HG02884 (cell line): ENCODE data around the gene NRG2.

Source experiments
- ATAC-seq: cut with Tn5 transposase; IDR thresholded peaks from one replicate; pipeline ENCODE4 v1.9.1; 2021; ENCODE audit warnings: mild to moderate bottlenecking, moderate library complexity; ENCODE audit not compliant: unreplicated experiment

Gene NRG2

GRCh38 chr5:139844472-139845145 lies 198.5 kb downstream of the NRG2 start:
- peak; percentile 41 for ATAC-seq

- ATAC-seq, result no peak
These were observed 199.1 kb downstream of the NRG2 start for GRCh38 chr5:139843991-139844390.

- no peak for ATAC-seq
These were observed 200.8 kb downstream of the NRG2 start for GRCh38 chr5:139842321-139842720.

GRCh38 chr5:139841549-139841948 lies 201.6 kb downstream of the NRG2 start:
- no peak for ATAC-seq

- ATAC-seq, result no peak
These were observed 203.2 kb downstream of the NRG2 start for GRCh38 chr5:139839918-139840317.

GRCh38 chr5:139839232-139839815 lies 203.8 kb downstream of the NRG2 start:
- no peak for ATAC-seq

- no peak for ATAC-seq
These were observed 204.5 kb downstream of the NRG2 start for GRCh38 chr5:139838381-139839197.

- no peak for ATAC-seq
These were observed 205.3 kb downstream of the NRG2 start for GRCh38 chr5:139837711-139838380.

GRCh38 chr5:139836469-139837208 lies 206.5 kb downstream of the NRG2 start:
- no peak for ATAC-seq

- no peak for ATAC-seq
These were observed 207.4 kb downstream of the NRG2 start for GRCh38 chr5:139835656-139836055.

GRCh38 chr5:139833525-139833924 lies 209.6 kb downstream of the NRG2 start:
- no peak for ATAC-seq

- no peak for ATAC-seq
These were observed 211.5 kb downstream of the NRG2 start for GRCh38 chr5:139831624-139832023.

- ATAC-seq, result no peak
These were observed 213.6 kb downstream of the NRG2 start for GRCh38 chr5:139829471-139829870.

GRCh38 chr5:139828207-139828895 lies 214.7 kb downstream of the NRG2 start:
- ATAC-seq, result no peak

GRCh38 chr5:139825690-139826089 lies 217.4 kb downstream of the NRG2 start:
- no peak for ATAC-seq

GRCh38 chr5:139823757-139824355 lies 219.2 kb downstream of the NRG2 start:
- ATAC-seq, result no peak

- ATAC-seq, result no peak
These were observed 220.3 kb downstream of the NRG2 start for GRCh38 chr5:139822553-139823425.

GRCh38 chr5:139821806-139822552 lies 221.1 kb downstream of the NRG2 start:
- no peak for ATAC-seq
